HepG2 (cell line): Measurements from ENCODE around the gene CAB39. TPM values are rescaled to one million over a fixed set of nuclear protein-coding genes. Genes with fewer than 3 reads are reported as not detected.

Source experiments
- EED ChIP-seq: sonication (generic); formaldehyde crosslinking; IDR thresholded peaks from 2 replicates; pipeline ENCODE4 v1.5.0; 2020; ENCODE audit warnings: mild to moderate bottlenecking, missing genetic modification reagents
- FUBP1 ChIP-seq: sonication (generic); formaldehyde crosslinking; IDR thresholded peaks from 2 replicates; pipeline ENCODE4 v1.5.1; 2020; ENCODE audit warnings: missing genetic modification reagents, mild to moderate bottlenecking, borderline replicate concordance
- HIC2 ChIP-seq: sonication (generic); formaldehyde crosslinking; IDR thresholded peaks from 2 replicates; pipeline ENCODE4 v1.9.0; 2022; ENCODE audit warnings: low read depth, missing genetic modification reagents
- MIER3 ChIP-seq: IDR thresholded peaks from 2 replicates; pipeline ENCODE4 v1.6.1; 2016; ENCODE audit warnings: missing compliant biosample characterization, borderline replicate concordance
- NR2F2 ChIP-seq: IDR thresholded peaks from 2 replicates; pipeline ENCODE4 v1.6.1; 2012; ENCODE audit warnings: low read depth, inconsistent platforms, borderline replicate concordance
- NR2F6 ChIP-seq, 2 experiments: IDR thresholded peaks; 2 replicates each; pipeline ENCODE4 v1.6.1; 2016; ENCODE audit warnings: antibody characterized with exemption in 1 of 2, mild to moderate bottlenecking in 1 of 2
- REPIN1 ChIP-seq: sonication (generic); formaldehyde crosslinking; IDR thresholded peaks from 2 replicates; pipeline ENCODE4 v1.8.0; 2022; ENCODE audit warnings: missing genetic modification reagents, low read depth, mild to moderate bottlenecking, borderline replicate concordance
- RORA ChIP-seq: sonication (generic); formaldehyde crosslinking; IDR thresholded peaks from 2 replicates; pipeline ENCODE4 v1.5.0; 2020; ENCODE audit warnings: mild to moderate bottlenecking, missing genetic modification reagents, moderate library complexity
- SP5 ChIP-seq: IDR thresholded peaks from 2 replicates; pipeline ENCODE4 v1.6.1; 2016; ENCODE audit warnings: low read depth, borderline replicate concordance
- TEF ChIP-seq: sonication (generic); formaldehyde crosslinking; IDR thresholded peaks from 2 replicates; pipeline ENCODE4 v1.5.0; 2020; ENCODE audit warnings: missing genetic modification reagents
- ZBTB39 ChIP-seq: sonication (generic); formaldehyde crosslinking; IDR thresholded peaks from 2 replicates; pipeline ENCODE4 v1.5.0; 2020; ENCODE audit warnings: missing genetic modification reagents
- ZFP36 ChIP-seq: fragments of 150-350 bp; IDR thresholded peaks from 2 replicates; pipeline ENCODE4 v1.6.1; 2018; ENCODE audit warnings: borderline replicate concordance, low read length, low read depth; ENCODE audit not compliant: partially characterized antibody
- ZNF207 ChIP-seq: fragments of 450-650 bp; IDR thresholded peaks from 2 replicates; pipeline ENCODE4 v1.6.1; 2016; ENCODE audit warnings: antibody characterized with exemption, borderline replicate concordance
- ZNF337 ChIP-seq: sonication (generic); formaldehyde crosslinking; IDR thresholded peaks from 2 replicates; pipeline ENCODE4 v1.5.1; 2020; ENCODE audit warnings: missing genetic modification reagents, low read depth, mild to moderate bottlenecking, borderline replicate concordance
- ZNF431 ChIP-seq: sonication (generic); formaldehyde crosslinking; IDR thresholded peaks from 2 replicates; pipeline ENCODE4 v1.9.0; 2022; ENCODE audit warnings: missing genetic modification reagents, low read depth, mild to moderate bottlenecking, borderline replicate concordance
- ZNF513 ChIP-seq: sonication (generic); formaldehyde crosslinking; conservative IDR thresholded peaks from 2 replicates; pipeline ENCODE4 v1.5.0; 2020; ENCODE audit warnings: missing genetic modification reagents
- ZNF598 ChIP-seq: sonication (generic); formaldehyde crosslinking; IDR thresholded peaks from 2 replicates; pipeline ENCODE4 v1.5.1; 2020; ENCODE audit warnings: mild to moderate bottlenecking, missing genetic modification reagents, borderline replicate concordance
- ZNF614 ChIP-seq: IDR thresholded peaks from 2 replicates; pipeline ENCODE4 v1.6.1; 2018; ENCODE audit warnings: missing biosample characterization, missing genetic modification reagents, inconsistent platforms, borderline replicate concordance
- ZNF691 ChIP-seq: sonication (generic); formaldehyde crosslinking; IDR thresholded peaks from 2 replicates; pipeline ENCODE4 v1.4.0; 2020; ENCODE audit warnings: missing genetic modification reagents, low read depth, mild to moderate bottlenecking, borderline replicate concordance
- polyA plus RNA-seq, 8 experiments: library from polyadenylated mRNA; depleted of rRNA in 3 of 8; stranded (reverse) in 7 of 8; unstranded in 1 of 8; fragments of >200 nt; fragmentation: Illumina TruSeq in 4 of 8; extraction: Trizol in 4 of 8; gene quantifications; 2 replicates each; pipeline versions ENCODE4 v1.2.1 to v1.2.3, GENCODE V29; 2011 to 2016; ENCODE audit warnings: low read depth in 4 of 8, missing spikeins in 1 of 8, mixed read lengths in 1 of 8; ENCODE audit not compliant: insufficient read depth in 1 of 8
- total RNA-seq, 5 experiments: library from RNA; depleted of rRNA; stranded (reverse); fragments of >200 nt; fragmentation: Illumina TruSeq; extraction: Trizol; gene quantifications; 2 replicates each; pipeline ENCODE4 v1.2.3, GENCODE V29; 2016; ENCODE audit warnings: low read depth in 1 of 5

The CAB39 gene
- total and polyA plus RNA-seq, 2 of the 13 experiments (the other 11 are each of a cell fraction or from before 2014, with no cell fraction given) = 19.3 to 45.3 TPM

- no peak for TF ChIP-seq FUBP1 (CRISPR knock-in tag)
- no peak for TF ChIP-seq ZFP36
- TF ChIP-seq MIER3 (CRISPR knock-in tag) = no peak
- no peak for TF ChIP-seq ZNF614
- no peak for TF ChIP-seq ZBTB39 (CRISPR knock-in tag)
- TF ChIP-seq ZNF207 = no peak
- 0 out of 2 replicates have a peak, but pooled peaks have one; percentile 51 for TF ChIP-seq ZNF598 (CRISPR knock-in tag)
- no peak for TF ChIP-seq NR2F6 (IDR thresholded peaks at IDR 0.05)
- 0 out of 2 replicates have a peak, but pooled peaks have one; percentile 20 for TF ChIP-seq NR2F6 (CRISPR knock-in tag; IDR thresholded peaks at IDR 0.05)
- TF ChIP-seq REPIN1 (CRISPR knock-in tag) = no peak
- no peak; the same call in 1 of the 2 replicates for TF ChIP-seq ZNF691 (CRISPR knock-in tag)
- no peak; the same call in 1 of the 2 replicates for TF ChIP-seq ZNF513
- no peak; the same call in 1 of the 2 replicates for TF ChIP-seq EED
- no peak for TF ChIP-seq RORA (CRISPR knock-in tag)
- TF ChIP-seq HIC2 (CRISPR knock-in tag) = no peak
- no peak for TF ChIP-seq NR2F2
- 0 out of 2 replicates have a peak, but pooled peaks have one; percentile 24 for TF ChIP-seq TEF (CRISPR knock-in tag)
- TF ChIP-seq ZNF431 = no peak
- no peak for TF ChIP-seq SP5 (CRISPR knock-in tag)
- TF ChIP-seq ZNF337 (CRISPR knock-in tag) = peak; percentile 2; the same call in 1 of the 2 replicates
Measured at GRCh38 chr2:230864605-230865306, 152.1 kb downstream of the CAB39 start, which contains the start of gene ITM2C (continued).
